Activated naive CD8-positive, alpha-beta T cell treated with anti-CD3 and anti-CD28 coated beads, Interleukin-2, amount 50 U/mL, for 24 hours (primary cell): ENCODE measurements around the gene CNOT4.
"Not testable (repeated sequence)": the region's sequence is repeated elsewhere in the genome, so short reads cannot be mapped to it uniquely, and the experiment has no call there.

Source experiments
- ATAC-seq: fragments of 150-1000 bp; cut with Tn5 transposase; one replicate; pipeline ENCODE4 v1.10.0; 2021
- DNase-seq: peaks from one replicate; pipeline ENCODE4 v3.0.0; 2021
- H3K27ac Mint-ChIP-seq: one replicate; pipeline ENCODE4 v1.8.0; 2021; ENCODE audit warnings: mild to moderate bottlenecking, mixed read lengths
- H3K27me3 Mint-ChIP-seq: one replicate; pipeline ENCODE4 v1.8.0; 2021; ENCODE audit warnings: mixed read lengths
- H3K36me3 Mint-ChIP-seq: one replicate; pipeline ENCODE4 v1.8.0; 2021; ENCODE audit warnings: low read depth, mixed read lengths
- H3K4me1 Mint-ChIP-seq: one replicate; pipeline ENCODE4 v1.8.0; 2021; ENCODE audit warnings: mixed read lengths
- H3K4me3 Mint-ChIP-seq: one replicate; pipeline ENCODE4 v1.8.0; 2021; ENCODE audit warnings: mild to moderate bottlenecking, moderate library complexity, mixed read lengths
- H3K9me3 Mint-ChIP-seq: one replicate; pipeline ENCODE4 v1.8.0; 2021; ENCODE audit warnings: mixed read lengths

The CNOT4 gene

GRCh38 chr7:135523146-135523545 lies 13.2 kb upstream of the CNOT4 start:
- H3K4me1 Mint-ChIP-seq = no peaks in the 10 kb centered on the region
- H3K9me3 Mint-ChIP-seq = no peaks in the 10 kb centered on the region
- H3K27ac Mint-ChIP-seq = no peak overlapping the region
- peaks cover 2% of the 10 kb centered on the region for H3K27me3 Mint-ChIP-seq
- H3K36me3 Mint-ChIP-seq = no peaks in the 10 kb centered on the region
- ATAC-seq = no peak
- H3K4me3 Mint-ChIP-seq = no peak overlapping the region
- DNase-seq = no peak

GRCh38 chr7:135522509-135522908 lies 12.6 kb upstream of the CNOT4 start:
- Mint-ChIP-seq H3K9me3 (no peaks in the 10 kb centered on the region), H3K27ac (no peak overlapping the region), H3K36me3 (no peaks in the 10 kb centered on the region), H3K4me3 (no peak overlapping the region), H3K27me3 (peaks cover 2% of the 10 kb centered on the region), H3K4me1 (no peaks in the 10 kb centered on the region)
- ATAC-seq = no peak
- no peak for DNase-seq

- Mint-ChIP-seq H3K27ac (no peak overlapping the region), H3K27me3 (peaks cover 2% of the 10 kb centered on the region), H3K4me3 (no peak overlapping the region), H3K4me1 (no peaks in the 10 kb centered on the region), H3K36me3 (no peaks in the 10 kb centered on the region), H3K9me3 (no peaks in the 10 kb centered on the region)
- no peak for DNase-seq
- no peak for ATAC-seq
These were observed 10.0 kb upstream of the CNOT4 start for GRCh38 chr7:135519871-135520270.

GRCh38 chr7:135519233-135519688 lies 9.4 kb upstream of the CNOT4 start:
- H3K9me3 Mint-ChIP-seq = no peaks in the 10 kb centered on the region
- no peak overlapping the region for H3K27ac Mint-ChIP-seq

GRCh38 chr7:135518748-135519147 lies 8.8 kb upstream of the CNOT4 start:
- ATAC-seq (no peak), DNase-seq (no peak)
- Mint-ChIP-seq H3K4me3 (no peak overlapping the region), H3K9me3 (no peaks in the 10 kb centered on the region), H3K27me3 (peaks cover 2% of the 10 kb centered on the region), H3K4me1 (no peaks in the 10 kb centered on the region), H3K27ac (no peak overlapping the region), H3K36me3 (no peaks in the 10 kb centered on the region)

More at GRCh38 chr7:135519233-135519688, 9.4 kb upstream of the CNOT4 start:
- H3K4me3 Mint-ChIP-seq = no peak overlapping the region
- H3K4me1 Mint-ChIP-seq = no peaks in the 10 kb centered on the region
- H3K27me3 Mint-ChIP-seq = peaks cover 2% of the 10 kb centered on the region
- ATAC-seq (no peak), DNase-seq (no peak)
- H3K36me3 Mint-ChIP-seq = no peaks in the 10 kb centered on the region

- no peaks in the 10 kb centered on the region for H3K4me1 Mint-ChIP-seq
- H3K27me3 Mint-ChIP-seq = peaks cover 2% of the 10 kb centered on the region
- DNase-seq = no peak
- no peaks in the 10 kb centered on the region for H3K9me3 Mint-ChIP-seq
- ATAC-seq = no peak
- H3K36me3 Mint-ChIP-seq = no peaks in the 10 kb centered on the region
- no peak overlapping the region for H3K4me3 Mint-ChIP-seq
- H3K27ac Mint-ChIP-seq = no peak overlapping the region
These were observed 7.2 kb upstream of the CNOT4 start for GRCh38 chr7:135517060-135517459.

- Mint-ChIP-seq H3K4me1 (no peaks in the 10 kb centered on the region), H3K9me3 (no peaks in the 10 kb centered on the region), H3K36me3 (no peaks in the 10 kb centered on the region), H3K27ac (no peak overlapping the region), H3K27me3 (peaks cover 2% of the 10 kb centered on the region), H3K4me3 (no peak overlapping the region)
- ATAC-seq = no peak
- no peak for DNase-seq
These were observed 5.0 kb upstream of the CNOT4 start for GRCh38 chr7:135514856-135515255.

- no peak overlapping the region for H3K4me3 Mint-ChIP-seq
- H3K9me3 Mint-ChIP-seq = no peaks in the 10 kb centered on the region
- H3K27ac Mint-ChIP-seq = no peak overlapping the region
- ATAC-seq (no peak), DNase-seq (peak; percentile 5)
- no peaks in the 10 kb centered on the region for H3K36me3 Mint-ChIP-seq
- peaks cover 2% of the 10 kb centered on the region for H3K27me3 Mint-ChIP-seq
- H3K4me1 Mint-ChIP-seq = peaks cover 9% of the 10 kb centered on the region
These were observed 2.4 kb upstream of the CNOT4 start for GRCh38 chr7:135512135-135512887.

- peaks cover 4% of the 10 kb centered on the region for H3K36me3 Mint-ChIP-seq
- H3K27ac Mint-ChIP-seq = no peak overlapping the region
- ATAC-seq = no peak
- DNase-seq = peak; percentile 10
- H3K4me3 Mint-ChIP-seq = no peak overlapping the region
- H3K27me3 Mint-ChIP-seq = peaks cover 2% of the 10 kb centered on the region
- H3K9me3 Mint-ChIP-seq = no peaks in the 10 kb centered on the region
- peaks cover 20% of the 10 kb centered on the region for H3K4me1 Mint-ChIP-seq
These were observed 786 bp upstream of the CNOT4 start for GRCh38 chr7:135510592-135511183.

- Mint-ChIP-seq H3K4me3 (no peak overlapping the region), H3K4me1 (peaks cover 20% of the 10 kb centered on the region), H3K27me3 (peaks cover 2% of the 10 kb centered on the region), H3K27ac (no peak overlapping the region), H3K36me3 (peaks cover 7% of the 10 kb centered on the region), H3K9me3 (no peaks in the 10 kb centered on the region)
- ATAC-seq (no peak), DNase-seq (no peak)
These were observed 388 bp downstream of the CNOT4 start for GRCh38 chr7:135509589-135509838.

- DNase-seq = peak; percentile 31
- Mint-ChIP-seq H3K4me3 (no peak overlapping the region), H3K27ac (no peak overlapping the region), H3K27me3 (peaks cover 2% of the 10 kb centered on the region), H3K36me3 (peaks cover 7% of the 10 kb centered on the region), H3K9me3 (no peaks in the 10 kb centered on the region), H3K4me1 (peaks cover 22% of the 10 kb centered on the region)
- peak; percentile 34 for ATAC-seq
These were observed 866 bp downstream of the CNOT4 start for GRCh38 chr7:135508883-135509588.

- Mint-ChIP-seq H3K4me1 (peaks cover 56% of the 10 kb centered on the region), H3K27me3 (no peaks in the 10 kb centered on the region), H3K4me3 (no peak overlapping the region), H3K36me3 (peaks cover 11% of the 10 kb centered on the region), H3K27ac (no peak overlapping the region), H3K9me3 (no peaks in the 10 kb centered on the region)
- ATAC-seq (no peak), DNase-seq (no peak)
These were observed 8.5 kb downstream of the CNOT4 start for GRCh38 chr7:135501402-135501801.

- Mint-ChIP-seq H3K27me3 (no peaks in the 10 kb centered on the region), H3K27ac (peak overlapping the region; percentile 20), H3K4me3 (no peak overlapping the region), H3K4me1 (peaks cover 53% of the 10 kb centered on the region), H3K36me3 (peaks cover 11% of the 10 kb centered on the region), H3K9me3 (no peaks in the 10 kb centered on the region)
- DNase-seq = no peak
- no peak for ATAC-seq
These were observed 10.1 kb downstream of the CNOT4 start for GRCh38 chr7:135499818-135500217.

- Mint-ChIP-seq H3K4me1 (peaks cover 52% of the 10 kb centered on the region), H3K36me3 (peaks cover 16% of the 10 kb centered on the region)
- not testable (repeated sequence) for ATAC-seq, H3K27me3 Mint-ChIP-seq, H3K9me3 Mint-ChIP-seq, H3K27ac Mint-ChIP-seq, DNase-seq, H3K4me3 Mint-ChIP-seq
These were observed 12.7 kb downstream of the CNOT4 start for GRCh38 chr7:135497161-135497560.

- DNase-seq = no peak
- peaks cover 20% of the 10 kb centered on the region for H3K4me1 Mint-ChIP-seq
- no peak overlapping the region for H3K27ac Mint-ChIP-seq
- H3K4me3 Mint-ChIP-seq = no peak overlapping the region
- no peak for ATAC-seq
- H3K36me3 Mint-ChIP-seq = peaks cover 10% of the 10 kb centered on the region
- no peaks in the 10 kb centered on the region for H3K9me3 Mint-ChIP-seq
- H3K27me3 Mint-ChIP-seq = no peaks in the 10 kb centered on the region
These were observed 16.5 kb downstream of the CNOT4 start for GRCh38 chr7:135493362-135493761.
